Fibroblast of lung (primary cell): ENCODE data around the gene S100A12. TPM values are rescaled to one million over a fixed set of nuclear protein-coding genes. Genes with fewer than 3 reads are reported as not detected.

Experiments
- DNase-seq, 2 donors: peaks; one replicate each; pipeline versions ENCODE4 v3.0.0 to v3.0.0-alpha.2; 2010; ENCODE audit warnings: low read depth in 2 of 2
- H2AFZ ChIP-seq: 2 replicates; pipeline ENCODE4 v1.5.1; 2012; ENCODE audit warnings: low read length, control low read depth, inconsistent platforms
- H3K27ac ChIP-seq: 2 replicates; pipeline ENCODE4 v1.5.1; 2011; ENCODE audit warnings: low read length, control low read depth; ENCODE audit not compliant: insufficient read depth
- H3K27me3 ChIP-seq: 2 replicates; pipeline ENCODE4 v1.5.1; 2011; ENCODE audit warnings: mild to moderate bottlenecking, low read length; ENCODE audit not compliant: control insufficient read depth, insufficient read depth
- H3K36me3 ChIP-seq: 2 replicates; pipeline ENCODE4 v1.5.1; 2011; ENCODE audit warnings: low read length; ENCODE audit not compliant: control insufficient read depth, insufficient read depth
- H3K4me1 ChIP-seq: 2 replicates; pipeline ENCODE4 v1.5.1; 2011; ENCODE audit warnings: low read length; ENCODE audit not compliant: control insufficient read depth, insufficient read depth; ENCODE audit errors: extremely low read depth
- H3K4me2 ChIP-seq: 2 replicates; pipeline ENCODE4 v1.5.1; 2011; ENCODE audit warnings: low read length, control low read depth; ENCODE audit not compliant: insufficient read depth; ENCODE audit errors: extremely low read depth
- H3K4me3 ChIP-seq, 4 experiments: fragments of 200-600 bp in 1 of 4; sonication (generic) in 1 of 4; replicated peaks in 1 of 4; 2 replicates each; pipeline ENCODE4 v1.5.1; 2011 to 2016; ENCODE audit warnings: low read length in 4 of 4, low read depth in 3 of 4, mild to moderate bottlenecking in 3 of 4, control low read depth in 2 of 4, inconsistent platforms in 1 of 4, mixed read lengths in 1 of 4; ENCODE audit not compliant: insufficient read depth in 1 of 4; ENCODE audit errors: control extremely low read depth in 1 of 4
- H3K79me2 ChIP-seq: 2 replicates; pipeline ENCODE4 v1.5.1; 2012; ENCODE audit warnings: mild to moderate bottlenecking, low read length, inconsistent platforms; ENCODE audit not compliant: control insufficient read depth, insufficient read depth
- H3K9ac ChIP-seq: 2 replicates; pipeline ENCODE4 v1.5.1; 2011; ENCODE audit warnings: mild to moderate bottlenecking, low read length, control low read depth; ENCODE audit not compliant: insufficient read depth
- H3K9me3 ChIP-seq: 2 replicates; pipeline ENCODE4 v1.5.1; 2012; ENCODE audit warnings: low read depth, low read length; ENCODE audit not compliant: control insufficient read depth, insufficient read depth
- H4K20me1 ChIP-seq: 2 replicates; pipeline ENCODE4 v1.5.1; 2011; ENCODE audit warnings: low read length; ENCODE audit not compliant: control insufficient read depth, insufficient read depth; ENCODE audit errors: extremely low read depth
- EZH2 ChIP-seq: IDR thresholded peaks from 2 replicates; pipeline ENCODE4 v1.5.1; 2012; ENCODE audit warnings: low read length, control low read depth, mild to moderate bottlenecking; ENCODE audit errors: missing control alignments
- polyA plus RNA-seq, 2 donors: library from polyadenylated mRNA; depleted of rRNA in 1 of 2; stranded (reverse) in 1 of 2; unstranded in 1 of 2; fragments of >200 nt; gene quantifications; 2 replicates each; pipeline ENCODE4 v1.2.1, GENCODE V29; 2011 to 2012; ENCODE audit warnings: missing spikeins in 1 of 2
- total RNA-seq: library from RNA; depleted of rRNA; stranded (reverse); fragments of >200 nt; gene quantifications from 2 replicates; pipeline ENCODE4 v1.2.1, GENCODE V29; 2014
- TF ChIP-seq, protein P1 (sequence below), 2 donors: IDR thresholded peaks in 1 of 2; conservative IDR thresholded peaks in 1 of 2; 1 replicate in 1 of 2; 2 replicates in 1 of 2; pipeline ENCODE4 v1.5.1; 2011 to 2012; ENCODE audit warnings: low read length in 2 of 2, control low read depth in 1 of 2, inconsistent platforms in 1 of 2, low read depth in 1 of 2, mild to moderate bottlenecking in 1 of 2

Gene S100A12
- total and polyA plus RNA-seq, 2 donors (not counting 1 experiment from before 2014, with no cell fraction given), result not detected

DNA sequence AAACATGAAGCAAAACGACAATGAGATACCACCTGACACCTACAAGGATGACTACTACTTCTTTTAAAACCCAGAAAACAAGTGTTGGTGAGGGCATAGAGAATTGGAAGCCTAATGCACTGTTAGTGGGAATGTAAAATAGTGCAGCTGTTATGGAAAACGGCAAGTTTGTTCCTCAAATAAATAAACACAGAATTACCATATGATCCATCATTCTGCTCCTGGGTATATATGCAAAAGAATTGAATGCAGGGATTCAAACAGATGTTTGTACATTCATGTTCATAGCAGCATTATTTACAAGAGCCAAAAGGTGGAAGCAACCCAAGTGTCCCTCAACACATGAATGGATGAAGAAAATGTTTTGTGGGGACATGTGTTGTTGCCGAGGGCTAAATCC, 16.8 kb upstream of the S100A12 start:
- DNase-seq, result no peak
- TF ChIP-seq, protein P1, sequence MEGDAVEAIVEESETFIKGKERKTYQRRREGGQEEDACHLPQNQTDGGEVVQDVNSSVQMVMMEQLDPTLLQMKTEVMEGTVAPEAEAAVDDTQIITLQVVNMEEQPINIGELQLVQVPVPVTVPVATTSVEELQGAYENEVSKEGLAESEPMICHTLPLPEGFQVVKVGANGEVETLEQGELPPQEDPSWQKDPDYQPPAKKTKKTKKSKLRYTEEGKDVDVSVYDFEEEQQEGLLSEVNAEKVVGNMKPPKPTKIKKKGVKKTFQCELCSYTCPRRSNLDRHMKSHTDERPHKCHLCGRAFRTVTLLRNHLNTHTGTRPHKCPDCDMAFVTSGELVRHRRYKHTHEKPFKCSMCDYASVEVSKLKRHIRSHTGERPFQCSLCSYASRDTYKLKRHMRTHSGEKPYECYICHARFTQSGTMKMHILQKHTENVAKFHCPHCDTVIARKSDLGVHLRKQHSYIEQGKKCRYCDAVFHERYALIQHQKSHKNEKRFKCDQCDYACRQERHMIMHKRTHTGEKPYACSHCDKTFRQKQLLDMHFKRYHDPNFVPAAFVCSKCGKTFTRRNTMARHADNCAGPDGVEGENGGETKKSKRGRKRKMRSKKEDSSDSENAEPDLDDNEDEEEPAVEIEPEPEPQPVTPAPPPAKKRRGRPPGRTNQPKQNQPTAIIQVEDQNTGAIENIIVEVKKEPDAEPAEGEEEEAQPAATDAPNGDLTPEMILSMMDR (conservative IDR thresholded peaks at IDR 0.05 in 1 of 2, IDR thresholded peaks at IDR 0.05 in 1 of 2; ENCODE audit: low read depth in 1 of 2, low read length in 2 of 2), result no peak
- TF ChIP-seq EZH2, result no peak
- no peak overlapping the region for H3K27ac ChIP-seq

DNA sequence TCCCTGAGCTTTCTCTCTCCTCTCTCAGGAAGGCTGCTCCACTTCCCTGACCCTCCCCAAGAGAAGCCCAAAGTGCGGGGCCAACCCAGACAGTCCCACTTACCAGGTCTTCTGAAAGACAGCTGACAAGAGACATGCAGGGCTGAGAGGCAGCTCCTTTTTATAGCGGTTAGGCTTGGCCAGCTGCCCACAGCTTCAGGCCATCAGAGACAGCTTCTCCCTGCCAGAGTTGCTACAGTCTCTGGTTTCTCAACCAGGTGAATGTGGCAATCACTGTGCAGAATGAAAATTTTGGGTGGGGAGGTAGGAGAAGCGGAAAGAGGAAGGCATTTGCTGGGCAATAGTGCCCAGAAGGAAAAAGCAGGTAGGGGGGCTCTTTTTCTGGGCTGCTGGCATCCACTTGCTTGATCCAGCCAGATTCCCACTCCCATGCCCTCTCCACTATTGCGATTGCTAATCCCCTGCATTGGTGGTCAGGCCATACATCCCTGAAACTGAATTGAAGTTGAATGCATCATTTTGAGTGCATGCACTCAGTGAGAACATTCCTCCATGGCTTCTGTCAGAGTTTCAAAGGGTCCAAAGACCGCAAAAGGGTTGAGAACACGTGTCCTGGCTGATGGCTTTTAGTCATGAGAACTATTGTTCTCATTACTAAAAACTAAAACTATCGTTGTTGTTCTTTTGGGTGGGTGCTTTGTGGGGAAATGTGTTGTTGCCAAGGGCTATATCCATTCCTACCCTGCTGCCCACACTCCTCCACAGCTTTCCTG, 15.7 kb upstream of the S100A12 start, which contains the start of gene S100A8:
Gene S100A8, minus strand, starts transcription at position 136 of the 773 bp plus-strand sequence. CDS start 538 bp downstream, outside the sequence.
- no peak within 1 kb of the TSS for H3K27ac ChIP-seq
- no peak for TF ChIP-seq EZH2
- TF ChIP-seq, protein P1 (conservative IDR thresholded peaks at IDR 0.05 in 1 of 2, IDR thresholded peaks at IDR 0.05 in 1 of 2; ENCODE audit: low read depth in 1 of 2, low read length in 2 of 2), result no peak
- H3K9me3 ChIP-seq, result no peaks in the 10 kb centered on the region
- no peaks in the 10 kb centered on the region for H3K4me1 ChIP-seq
- H3K27me3 ChIP-seq, result peaks cover 6% of the 10 kb centered on the region
- H3K9ac ChIP-seq, result no peak within 1 kb of the TSS
- DNase-seq, result no peak
- H3K4me2 ChIP-seq, result no peak within 1 kb of the TSS
- no peak within 1 kb of the TSS for H2AFZ ChIP-seq
- no peak within 1 kb of the TSS for H3K4me3 ChIP-seq
- H4K20me1 ChIP-seq, result no peaks in the 10 kb centered on the region
- no peaks in the 10 kb centered on the region for H3K79me2 ChIP-seq
- H3K36me3 ChIP-seq, result no peaks in the 10 kb centered on the region

More for the DNA sequence above, 16.8 kb upstream of the S100A12 start:
- Histone ChIP-seq H3K9ac (no peak overlapping the region), H3K36me3 (no peaks in the 10 kb centered on the region), H3K4me3 (no peak overlapping the region), H3K4me2 (no peak overlapping the region), H3K4me1 (no peaks in the 10 kb centered on the region), H3K9me3 (no peaks in the 10 kb centered on the region), H3K27me3 (peaks cover 6% of the 10 kb centered on the region), H4K20me1 (no peaks in the 10 kb centered on the region), H3K79me2 (no peaks in the 10 kb centered on the region), H2AFZ (no peak overlapping the region)

DNA sequence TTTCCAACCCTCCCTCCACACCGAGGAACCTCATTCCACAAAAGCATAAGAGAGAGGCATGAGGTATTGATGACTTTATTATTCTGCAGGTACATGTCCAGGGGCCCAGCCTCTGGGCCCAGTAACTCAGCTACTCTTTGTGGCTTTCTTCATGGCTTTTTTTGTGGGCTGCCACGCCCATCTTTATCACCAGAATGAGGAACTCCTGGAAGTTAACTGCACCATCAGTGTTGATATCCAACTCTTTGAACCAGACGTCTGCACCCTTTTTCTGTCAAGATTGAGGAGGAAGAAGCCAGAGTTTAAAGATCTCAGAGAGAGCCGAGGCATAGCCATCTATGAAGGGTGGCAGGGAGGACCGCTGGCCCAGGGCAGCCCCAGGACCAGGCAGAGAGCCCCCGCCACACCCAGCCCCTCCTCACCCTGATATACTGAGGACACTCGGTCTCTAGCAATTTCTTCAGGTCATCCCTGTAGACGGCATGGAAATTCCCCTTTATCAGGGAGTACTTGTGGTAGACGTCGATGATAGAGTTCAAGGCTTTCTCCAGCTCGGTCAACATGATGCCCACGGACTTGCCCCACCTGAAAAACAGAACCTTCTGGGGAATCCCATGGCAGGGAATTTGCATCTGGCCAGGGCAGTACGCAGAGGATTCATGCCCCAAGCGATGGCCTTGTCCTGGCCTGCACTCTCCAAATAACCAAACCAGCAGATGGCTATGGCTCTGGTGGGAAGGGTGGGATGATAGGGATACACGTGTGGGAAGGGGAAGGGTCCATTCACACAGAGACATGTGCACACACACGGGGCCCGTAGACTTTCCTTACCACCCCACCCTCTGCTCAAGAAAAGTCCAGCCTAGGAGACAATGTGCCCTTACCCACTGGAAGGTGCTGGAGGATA, 14.8 kb upstream of the S100A12 start:
- no peak overlapping the region for H3K4me3 ChIP-seq
- H4K20me1 ChIP-seq, result no peaks in the 10 kb centered on the region
- no peak for TF ChIP-seq EZH2
- TF ChIP-seq, protein P1 (conservative IDR thresholded peaks at IDR 0.05 in 1 of 2, IDR thresholded peaks at IDR 0.05 in 1 of 2; ENCODE audit: low read depth in 1 of 2, low read length in 2 of 2), result no peak
- no peaks in the 10 kb centered on the region for H3K79me2 ChIP-seq
- no peak overlapping the region for H2AFZ ChIP-seq
- no peak overlapping the region for H3K9ac ChIP-seq
- H3K9me3 ChIP-seq, result no peaks in the 10 kb centered on the region
- no peaks in the 10 kb centered on the region for H3K36me3 ChIP-seq
- H3K27me3 ChIP-seq, result peaks cover 3% of the 10 kb centered on the region
- H3K27ac ChIP-seq, result no peak overlapping the region
- H3K4me2 ChIP-seq, result no peak overlapping the region
- H3K4me1 ChIP-seq, result no peaks in the 10 kb centered on the region
- no peak for DNase-seq
